Stimulated activated CD8-positive, alpha-beta memory T cell treated with anti-CD3 and anti-CD28 coated beads, Interleukin-15, amount 100 ng/mL, for 48 hours (primary cell): ENCODE measurements around the gene MRPL47.

Source experiments
- DNase-seq, 2 donors: peaks; one replicate each; pipeline ENCODE4 v3.0.0-alpha.2; 2020; ENCODE audit warnings: low read depth in 2 of 2

Gene MRPL47

DNA sequence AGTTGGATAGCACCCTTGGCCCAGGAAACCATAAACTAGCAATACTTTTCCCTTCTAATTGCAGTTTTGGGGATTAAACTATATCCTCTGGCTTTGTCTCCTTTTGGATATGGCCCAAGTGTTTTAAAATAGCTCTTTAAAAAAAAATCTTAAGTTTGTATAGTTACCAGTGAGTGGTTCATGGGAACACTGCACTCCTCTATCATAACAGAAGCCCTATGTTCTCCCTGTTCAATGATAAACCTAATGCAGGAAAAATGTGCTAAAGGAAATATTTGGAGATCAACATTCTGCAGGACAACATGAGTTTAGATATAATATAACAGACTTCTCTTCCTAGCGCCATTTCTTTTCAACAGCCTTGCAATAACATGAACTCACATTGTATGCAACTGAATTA lies 13.1 kb downstream of the MRPL47 start:
- no peak for DNase-seq

DNA sequence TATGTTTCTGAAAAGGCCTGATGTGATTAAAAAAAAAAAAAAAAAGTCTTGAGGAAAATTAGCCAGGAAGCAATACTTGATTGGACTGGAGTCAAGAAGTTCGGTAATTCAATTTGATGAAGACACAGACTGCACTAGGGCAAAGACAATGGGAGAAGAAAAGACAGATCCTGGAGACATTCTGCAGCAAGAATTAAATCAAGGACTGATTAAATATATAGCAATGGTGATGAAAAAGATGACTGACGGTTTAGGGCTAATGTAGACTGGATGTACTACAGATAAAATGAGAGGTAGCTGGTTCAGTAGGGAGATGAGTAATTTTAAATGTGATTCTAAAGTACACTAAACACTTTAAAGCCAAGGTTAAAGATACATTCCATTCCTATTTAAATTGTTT lies 13.8 kb downstream of the MRPL47 start:
- DNase-seq, result no peak

DNA sequence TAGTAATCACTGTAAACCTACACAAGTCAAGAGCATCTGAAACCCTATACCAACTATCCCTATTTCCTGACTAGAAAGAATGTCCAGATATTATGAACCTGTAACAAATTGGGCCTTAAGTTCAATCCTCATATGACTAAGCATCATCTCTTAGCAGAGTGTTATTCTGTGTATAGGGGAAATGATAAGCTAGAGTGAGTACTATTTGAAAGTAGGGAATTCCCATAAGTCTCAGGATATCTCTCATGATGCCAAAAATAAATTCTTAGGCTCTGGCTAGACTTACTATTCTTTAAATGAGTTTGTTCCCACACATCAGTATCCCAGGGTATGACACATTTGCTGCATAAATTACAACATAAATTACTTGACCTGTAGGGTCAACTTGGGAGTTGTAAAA lies 15.3 kb downstream of the MRPL47 start:
- no peak for DNase-seq

DNA sequence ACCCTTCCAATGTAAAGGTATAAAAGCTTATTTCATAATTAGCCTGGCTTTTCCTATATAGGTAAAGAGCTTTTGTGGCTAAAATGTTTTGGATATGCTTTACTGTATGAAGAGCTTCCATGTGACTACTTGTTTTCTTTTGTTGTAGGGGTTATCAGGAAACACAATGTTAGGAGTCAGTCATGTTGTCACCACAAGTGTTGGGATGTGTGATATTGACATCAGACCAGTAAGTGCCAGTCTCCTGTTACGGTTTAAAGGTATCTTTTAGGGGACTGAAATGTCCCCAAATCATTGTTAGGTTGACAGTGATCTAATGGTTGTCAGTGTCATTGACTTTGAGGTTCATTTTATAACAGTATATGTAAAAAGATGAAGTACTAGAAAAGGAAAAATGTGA lies 23.4 kb downstream of the MRPL47 start:
- DNase-seq, result no peak

DNA sequence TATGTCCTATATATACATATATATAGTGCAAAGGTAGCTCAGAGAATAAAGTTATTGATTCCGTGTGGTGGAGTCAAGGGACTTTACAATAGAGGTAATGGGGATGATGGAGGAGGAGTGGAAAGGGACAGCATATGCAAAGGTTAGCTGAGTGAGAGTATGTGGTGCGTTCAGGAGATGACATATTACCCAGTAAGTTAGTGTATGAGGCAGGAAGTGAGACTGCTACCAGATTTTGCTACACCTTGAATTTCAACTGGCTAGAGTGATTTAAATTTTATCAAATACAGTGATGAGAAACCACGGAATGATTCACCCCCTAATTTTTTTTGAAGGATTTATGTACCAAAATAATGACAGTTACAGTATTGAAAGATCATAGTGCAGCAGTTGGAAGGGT lies 38.9 kb downstream of the MRPL47 start:
- DNase-seq, result no peak

DNA sequence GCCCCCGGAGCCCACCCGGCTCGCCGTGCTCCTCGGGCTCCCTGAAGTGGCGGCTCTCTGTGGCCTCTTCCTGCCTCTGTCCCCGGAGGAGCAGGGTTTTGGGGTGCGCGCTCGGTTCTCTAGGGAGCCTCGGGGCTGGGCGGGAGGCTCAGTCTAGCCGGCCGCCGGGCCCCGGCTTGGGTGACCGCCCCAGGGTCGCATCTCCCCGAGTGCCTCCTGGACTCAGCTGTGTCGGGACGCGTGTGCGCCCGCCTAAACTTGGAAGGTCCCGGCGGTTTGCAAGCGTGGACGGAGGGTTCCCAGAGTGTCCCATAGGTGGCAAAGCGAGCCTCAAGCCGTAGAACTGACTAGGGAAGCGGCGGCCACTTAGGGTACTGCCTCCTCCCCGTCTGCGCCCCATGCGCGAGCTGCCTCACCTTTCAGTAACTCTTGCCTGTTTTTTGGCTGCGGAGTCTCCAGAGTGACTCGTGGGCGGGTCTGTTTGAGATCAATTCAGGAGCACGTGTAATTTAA lies 41.1 kb downstream of the MRPL47 start:
- peak; percentile 41 to 66 for DNase-seq

DNA sequence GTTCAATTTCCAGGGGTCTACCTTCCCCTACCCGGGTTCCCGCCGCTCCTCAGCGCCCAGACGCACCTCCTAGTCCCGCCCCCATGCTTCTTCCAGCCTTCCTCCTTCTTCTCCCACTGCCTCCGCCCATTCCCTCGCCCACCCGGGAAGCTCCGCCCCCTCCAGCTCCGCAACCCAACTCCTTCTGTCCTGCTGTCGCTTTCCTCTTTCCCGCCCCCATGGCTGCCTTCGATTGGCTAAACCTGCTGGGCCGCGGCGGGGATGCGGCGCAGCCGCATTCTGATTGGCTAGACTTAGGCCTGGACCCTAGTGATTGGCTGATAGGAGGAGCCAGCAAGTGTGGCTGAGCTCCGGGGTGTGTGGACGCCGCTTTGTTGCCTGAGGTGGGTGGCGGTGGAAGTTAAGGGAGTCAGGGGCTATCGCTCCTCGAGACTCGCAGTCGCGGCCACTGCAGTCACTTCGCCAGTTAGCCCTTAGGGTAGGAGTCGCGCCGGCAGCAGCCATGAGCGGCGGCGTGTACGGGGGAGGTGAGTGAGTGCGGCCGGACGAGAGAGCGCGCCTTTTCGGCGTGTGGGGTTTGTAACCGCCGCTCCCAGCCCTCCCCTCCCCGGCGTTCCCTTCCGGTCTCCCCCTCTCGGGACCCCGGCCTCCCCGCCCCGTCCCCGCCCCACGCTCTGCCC lies 41.7 kb downstream of the MRPL47 start, which contains the start of gene ACTL6A:
TSS of gene ACTL6A (plus strand) at position 336 of the 680 bp plus-strand sequence. CDS start at position 503, 167 bp downstream.
- DNase-seq, result peak; percentile 99

DNA sequence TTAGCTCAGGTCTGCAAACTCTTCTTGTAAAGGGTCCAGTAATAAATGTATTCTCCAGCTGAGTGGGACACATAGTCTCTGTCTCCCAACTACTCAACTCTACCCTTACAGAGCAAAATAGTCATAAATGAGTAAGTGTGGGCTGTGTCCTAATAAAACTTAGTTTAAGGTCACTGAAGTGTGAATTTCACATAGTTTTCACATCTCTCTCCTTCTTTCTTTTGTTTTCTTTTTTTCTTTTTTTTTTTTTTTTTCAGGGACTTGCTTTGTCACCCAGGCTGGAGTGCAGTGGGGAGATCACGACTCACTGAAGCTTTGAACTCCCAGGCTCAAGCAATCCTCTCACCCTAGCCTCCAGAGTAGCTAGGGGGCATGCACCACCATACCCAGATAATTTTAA lies 43.6 kb downstream of the MRPL47 start:
- DNase-seq, result no peak

DNA sequence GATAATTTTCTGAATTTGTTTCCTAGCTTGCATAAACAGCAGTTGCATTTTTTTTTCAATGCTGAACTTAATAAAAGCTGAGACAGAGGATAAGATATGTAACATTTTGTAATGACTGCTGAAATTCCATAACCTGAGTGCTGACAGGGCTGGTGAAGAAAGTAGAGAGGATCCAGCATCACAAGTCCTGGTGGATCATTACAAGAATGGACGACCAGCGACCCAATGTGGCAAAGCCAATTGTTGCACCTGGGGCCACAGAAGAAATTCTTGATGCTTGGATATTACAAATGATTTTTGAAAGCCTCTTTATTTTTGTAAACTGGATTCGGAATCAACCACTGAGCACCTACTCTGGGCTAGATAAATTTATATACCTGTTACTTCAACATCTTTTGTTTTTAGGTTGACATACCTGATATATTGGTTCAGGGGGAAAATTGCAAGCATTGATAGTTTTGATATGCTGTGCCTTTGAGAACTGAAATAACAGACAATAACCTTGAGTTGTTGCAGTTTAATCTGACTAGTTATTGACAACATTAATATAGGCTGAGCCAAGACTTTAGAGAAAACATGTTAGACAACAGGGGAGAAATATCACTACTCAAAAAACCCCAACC lies 45.6 kb downstream of the MRPL47 start:
- DNase-seq, result peak in 1 of 2 donors; percentile 20

DNA sequence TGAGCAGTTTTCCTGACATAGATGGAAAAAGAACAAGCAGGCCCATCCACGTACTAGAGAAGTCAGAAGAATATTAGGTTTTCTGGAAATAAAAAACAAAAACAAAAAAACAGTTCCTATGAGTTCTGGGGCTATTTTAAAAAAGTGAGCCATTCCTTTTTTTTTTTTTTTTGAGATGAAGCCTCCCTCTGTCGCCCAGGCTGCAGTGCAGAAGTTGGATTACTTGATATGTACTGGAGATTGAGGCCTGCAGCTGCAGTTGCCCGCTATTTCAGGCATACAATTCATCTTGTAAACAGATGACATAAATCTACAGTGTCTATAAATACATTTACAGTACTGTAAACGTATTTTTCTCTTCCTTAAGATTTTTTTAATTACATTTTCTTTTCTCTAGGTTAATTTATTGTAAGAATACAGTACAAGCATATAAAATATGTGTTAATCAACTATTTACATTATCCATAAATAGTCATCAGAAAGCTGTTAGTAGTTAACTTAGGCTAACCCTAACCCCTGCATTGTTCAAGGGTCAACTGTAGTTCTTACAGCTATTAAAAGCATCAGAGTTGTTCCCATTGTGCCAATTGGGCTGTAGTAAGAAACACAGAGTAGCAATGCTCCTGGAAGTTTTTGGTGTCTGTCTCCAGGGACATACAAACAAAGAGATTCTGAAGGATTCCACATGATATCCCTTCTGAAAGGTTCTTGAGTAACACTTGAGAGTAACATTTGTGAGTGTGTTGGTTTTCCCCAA lies 52.9 kb downstream of the MRPL47 start:
- no peak for DNase-seq

DNA sequence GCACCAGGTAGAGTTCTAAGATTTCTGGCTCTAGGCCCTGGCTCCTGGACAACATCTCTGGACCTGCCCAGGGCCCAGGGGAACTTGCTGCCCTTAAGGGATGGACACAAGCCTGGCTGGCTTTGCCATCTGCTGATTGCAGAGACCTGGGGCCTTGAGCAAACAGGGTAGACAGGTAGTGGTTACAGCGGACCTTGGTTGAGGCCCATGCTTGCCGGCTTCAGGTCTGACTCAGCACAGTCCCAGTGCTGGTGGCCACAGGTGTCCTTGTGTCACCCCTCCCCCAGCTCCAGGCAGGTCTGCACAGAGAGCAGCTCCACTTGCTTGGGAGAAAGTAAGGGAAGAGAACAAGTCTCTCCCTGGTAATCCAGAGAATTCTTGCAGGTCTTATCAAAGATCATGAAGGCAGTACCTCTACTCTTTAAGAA lies 57.6 kb downstream of the MRPL47 start:
- no peak for DNase-seq

DNA sequence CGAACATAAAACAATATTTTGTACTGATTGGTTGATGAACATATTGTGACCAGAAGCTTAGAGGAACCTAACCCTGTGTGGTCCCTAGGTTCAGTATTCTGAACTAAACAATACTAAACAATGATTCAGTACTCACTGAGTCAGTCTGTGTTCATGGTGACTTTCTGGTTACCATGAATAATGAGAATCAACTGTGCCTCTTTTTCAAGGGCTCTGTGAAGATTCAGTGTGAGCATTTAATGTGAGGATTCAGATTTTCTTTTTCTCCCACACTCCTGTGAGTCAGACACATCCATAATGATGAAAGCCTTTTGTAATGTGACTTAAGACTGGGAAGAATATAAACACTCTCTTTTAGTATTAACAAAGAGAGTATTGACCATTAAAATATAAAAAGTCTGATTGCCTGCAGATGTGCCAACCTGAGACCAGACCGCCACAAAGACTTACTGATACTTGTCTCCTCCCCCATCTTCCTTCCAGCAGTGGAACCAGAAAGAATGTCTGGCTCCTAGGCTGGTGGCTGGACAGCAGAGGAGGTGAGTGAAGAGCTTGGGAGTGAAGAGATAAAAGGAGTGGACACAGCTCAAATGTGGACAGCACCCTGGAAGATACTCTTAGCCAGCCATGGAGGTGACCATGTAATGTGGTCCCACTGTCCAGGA lies 59.3 kb downstream of the MRPL47 start:
- DNase-seq, result no peak

DNA sequence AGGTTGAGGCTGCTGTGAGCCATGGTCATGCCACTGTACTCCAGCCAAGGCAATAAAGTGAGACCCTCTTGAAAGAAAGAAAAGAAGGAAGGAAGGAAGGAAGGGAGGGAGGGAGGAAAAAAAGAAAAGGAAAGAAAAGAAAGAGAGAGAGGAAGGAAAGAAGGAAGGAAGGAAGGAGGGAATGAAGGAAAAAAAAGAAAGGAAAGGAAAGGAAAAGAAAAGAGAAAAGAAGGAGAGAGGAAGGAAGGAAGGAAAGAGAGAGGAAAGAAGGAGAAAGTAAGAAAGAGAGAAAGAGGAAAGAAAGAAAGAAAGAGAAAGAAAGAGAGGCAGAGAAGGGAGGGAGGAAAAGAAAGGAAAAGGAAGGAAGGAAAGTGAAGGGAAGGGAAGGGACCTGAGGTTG lies 62.1 kb downstream of the MRPL47 start:
- no peak for DNase-seq

DNA sequence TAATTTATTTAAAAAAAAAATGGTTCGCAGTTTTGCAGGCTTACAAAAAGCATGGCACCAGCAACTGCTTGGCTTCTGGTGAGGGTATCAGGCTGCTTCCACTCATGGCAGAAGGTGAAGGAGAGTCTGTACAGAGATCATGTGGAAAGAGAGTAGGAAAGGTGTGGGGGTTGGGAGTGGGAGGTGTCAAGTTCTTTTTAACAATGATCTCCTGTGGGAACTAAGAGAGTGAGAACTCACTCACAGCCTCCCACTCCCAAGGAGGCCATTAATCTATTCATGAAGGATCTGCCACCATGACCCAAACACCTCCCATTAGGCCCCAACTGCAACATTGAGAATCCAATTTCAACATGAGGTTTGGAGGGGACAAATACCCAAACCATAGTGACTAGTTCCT lies 62.8 kb downstream of the MRPL47 start:
- DNase-seq, result no peak

DNA sequence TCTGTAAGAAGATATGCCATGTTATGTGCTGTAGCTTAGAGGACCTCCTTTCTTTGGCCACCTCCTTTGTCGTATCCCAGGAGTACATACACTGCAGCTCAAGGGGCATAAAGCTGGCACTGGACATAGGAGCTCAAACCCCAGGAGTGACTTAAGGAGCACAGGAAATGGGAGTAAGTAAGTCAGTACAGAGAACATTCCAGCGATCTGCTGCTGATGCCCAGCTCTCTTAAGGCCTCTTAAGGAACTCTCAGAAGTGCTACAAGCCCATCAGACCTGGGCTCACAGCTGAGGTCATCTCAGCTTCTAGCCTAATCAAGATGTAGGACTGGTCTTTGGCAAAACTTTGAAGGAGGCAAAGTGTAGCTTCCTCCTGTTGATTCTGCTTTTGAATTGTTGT lies 63.3 kb downstream of the MRPL47 start:
- no peak for DNase-seq
